B cell (primary cell): Measurements from ENCODE around the gene IFNAR2. TPM values are rescaled to one million over a fixed set of nuclear protein-coding genes. Genes with fewer than 3 reads are reported as not detected.

Experiments used
- ATAC-seq: fragments of 200-7000 bp; cut with Tn5 transposase; one replicate; pipeline ENCODE4 v1.10.0; 2021; ENCODE audit warnings: low read depth, mild to moderate bottlenecking, moderate number of reproducible peaks, moderate library complexity
- CTCF ChIA-PET: fragments of 350-600 bp; sonication (Branson Sonifier 250); formaldehyde crosslinking; loops from one replicate; lab custom pipeline; 2021; ENCODE audit warnings: antibody characterized with exemption, inconsistent platforms; lab: Charles Lee
- POLR2A ChIA-PET: fragments of 350-600 bp; sonication (Branson Sonifier 250); formaldehyde crosslinking; loops from one replicate; lab custom pipeline; 2021; ENCODE audit warnings: antibody characterized with exemption; lab: Charles Lee
- DNase-seq: peaks from one replicate; pipeline ENCODE4 v3.0.0; 2013
- H2AFZ ChIP-seq: 2 replicates; pipeline ENCODE4 v1.6.1; 2012; ENCODE audit warnings: mild to moderate bottlenecking, low read depth, low read length; ENCODE audit not compliant: insufficient read depth, poor library complexity, severe bottlenecking
- H3K27ac ChIP-seq, 2 donors: 1 replicate in 1 of 2; 2 replicates in 1 of 2; pipeline ENCODE4 v1.5.1; 2012 to 2013; ENCODE audit warnings: low read length in 2 of 2, mild to moderate bottlenecking in 2 of 2, moderate library complexity in 1 of 2
- H3K27me3 ChIP-seq, 4 experiments: fragments of 200-600 bp in 1 of 4; sonication (generic) in 1 of 4; replicated peaks in 1 of 4; 1 replicate in 2 of 4; 2 replicates in 2 of 4; pipeline versions ENCODE4 v1.6.1 to v1.7.0; 2013 to 2016; ENCODE audit warnings: low read length in 3 of 4, mild to moderate bottlenecking in 2 of 4, mixed read lengths in 1 of 4, moderate library complexity in 1 of 4; ENCODE audit not compliant: insufficient read depth in 4 of 4, control insufficient read depth in 3 of 4; ENCODE audit errors: control extremely low read depth in 1 of 4
- H3K36me3 ChIP-seq, 2 experiments: replicated peaks in 1 of 2; 1 replicate in 1 of 2; 2 replicates in 1 of 2; pipeline versions ENCODE4 v1.6.1 to v1.7.1; 2013; ENCODE audit warnings: low read length in 1 of 2; ENCODE audit not compliant: insufficient read depth in 2 of 2, control insufficient read depth in 1 of 2; ENCODE audit errors: control extremely low read depth in 1 of 2, extremely low read depth in 1 of 2
- H3K4me1 ChIP-seq, 2 donors: fragments of 200-600 bp in 1 of 2; sonication (generic) in 1 of 2; 1 replicate in 1 of 2; 2 replicates in 1 of 2; pipeline versions ENCODE4 v1.5.1 to v1.6.1; 2013 to 2017; ENCODE audit warnings: low read length in 2 of 2; ENCODE audit not compliant: control insufficient read depth in 2 of 2, insufficient read depth in 2 of 2
- H3K4me2 ChIP-seq: replicated peaks from 2 replicates; pipeline ENCODE3; 2012; ENCODE audit warnings: mild to moderate bottlenecking, low read depth, low read length; ENCODE audit not compliant: poor library complexity, severe bottlenecking
- H3K4me3 ChIP-seq, 5 experiments: fragments of 200-600 bp in 1 of 5; sonication (generic) in 1 of 5; 1 replicate in 3 of 5; 2 replicates in 2 of 5; pipeline versions ENCODE4 v1.5.1 to v1.7.0; 2011 to 2016; ENCODE audit warnings: low read length in 4 of 5, mild to moderate bottlenecking in 4 of 5, low read depth in 2 of 5, control low read depth in 1 of 5, moderate library complexity in 1 of 5; ENCODE audit not compliant: insufficient read depth in 1 of 5; ENCODE audit errors: control extremely low read depth in 1 of 5, extremely low read depth in 1 of 5
- H3K79me2 ChIP-seq: fragments of 200-600 bp; sonication (generic); one replicate; pipeline ENCODE4 v1.6.0; 2016; ENCODE audit warnings: low read length; ENCODE audit not compliant: control insufficient read depth, insufficient read depth
- H3K9ac ChIP-seq: fragments of 200-600 bp; sonication (generic); 2 replicates; pipeline ENCODE4 v1.6.1; 2017; ENCODE audit warnings: mild to moderate bottlenecking, low read length, moderate library complexity
- H3K9me3 ChIP-seq, 3 donors: one replicate each; pipeline versions ENCODE4 v1.6.1 to v1.7.1; 2013; ENCODE audit warnings: low read length in 2 of 3; ENCODE audit not compliant: control insufficient read depth in 2 of 3, insufficient read depth in 1 of 3; ENCODE audit errors: control extremely low read depth in 1 of 3
- H4K20me1 ChIP-seq: 2 replicates; pipeline ENCODE4 v1.6.0; 2012; ENCODE audit warnings: mild to moderate bottlenecking, low read length; ENCODE audit not compliant: insufficient read depth, control insufficient read depth, poor library complexity, severe bottlenecking
- H3K27ac Mint-ChIP-seq: one replicate; pipeline ENCODE4 v1.8.0; 2021; ENCODE audit warnings: mixed read lengths
- H3K27me3 Mint-ChIP-seq: one replicate; pipeline ENCODE4 v1.8.0; 2021; ENCODE audit warnings: mixed read lengths
- H3K4me1 Mint-ChIP-seq: one replicate; pipeline ENCODE4 v1.8.0; 2021; ENCODE audit warnings: mixed read lengths
- H3K4me3 Mint-ChIP-seq: one replicate; pipeline ENCODE4 v1.8.0; 2021; ENCODE audit warnings: mixed read lengths
- H3K9me3 Mint-ChIP-seq: one replicate; pipeline ENCODE4 v1.8.0; 2022; ENCODE audit warnings: mixed read lengths; ENCODE audit not compliant: insufficient read depth
- EZH2 ChIP-seq: IDR thresholded peaks from 2 replicates; pipeline ENCODE4 v1.6.1; 2012; ENCODE audit warnings: borderline replicate concordance, low read depth, mild to moderate bottlenecking, moderate library complexity, low read length; ENCODE audit not compliant: insufficient read depth, poor library complexity, severe bottlenecking
- WGBS: methylation state at CpG from one replicate; pipeline ENCODE4 v1.1.5; 2013; ENCODE audit warnings: missing lambda C conversion rate; ENCODE audit not compliant: insufficient coverage; 5-methylcytosine and 5-hydroxymethylcytosine counted together
- intact Hi-C: fragments of 100-400 bp; cut with micrococcal nuclease; formaldehyde crosslinking; loops from one replicate; pipeline ENCODE4 v1.10.0; 2022
- polyA minus RNA-seq: library from RNA; depleted of rRNA, polyadenylated mRNA; stranded (reverse); fragments of >200 nt; gene quantifications from 2 replicates; pipeline ENCODE4 v1.2.3, GENCODE V29; 2012
- polyA plus RNA-seq: library from polyadenylated mRNA; depleted of rRNA; stranded (reverse); fragments of >200 nt; gene quantifications from 2 replicates; pipeline ENCODE4 v1.2.3, GENCODE V29; 2012
- total RNA-seq, 2 donors: library from RNA; stranded (reverse); fragments of 120-200 nt in 1 of 2; gene quantifications; 1 replicate in 1 of 2; 2 replicates in 1 of 2; pipeline versions ENCODE4 v1.2.3 to v1.2.4, GENCODE V29; 2013 to 2022
- TF ChIP-seq, protein P1 (sequence below): fragments of 200-600 bp; IDR thresholded peaks from one replicate; pipeline ENCODE4 v1.8.0; 2022; ENCODE audit warnings: antibody characterized with exemption, mild to moderate bottlenecking

Gene IFNAR2
- 45.0 and 52.2 TPM in 2 replicates for total RNA-seq
- total RNA-seq (2013): 13.7 TPM
- 33.0 and 33.2 TPM in 2 replicates for polyA plus RNA-seq
- 6.6 and 15.3 TPM in 2 replicates for polyA minus RNA-seq

DNA sequence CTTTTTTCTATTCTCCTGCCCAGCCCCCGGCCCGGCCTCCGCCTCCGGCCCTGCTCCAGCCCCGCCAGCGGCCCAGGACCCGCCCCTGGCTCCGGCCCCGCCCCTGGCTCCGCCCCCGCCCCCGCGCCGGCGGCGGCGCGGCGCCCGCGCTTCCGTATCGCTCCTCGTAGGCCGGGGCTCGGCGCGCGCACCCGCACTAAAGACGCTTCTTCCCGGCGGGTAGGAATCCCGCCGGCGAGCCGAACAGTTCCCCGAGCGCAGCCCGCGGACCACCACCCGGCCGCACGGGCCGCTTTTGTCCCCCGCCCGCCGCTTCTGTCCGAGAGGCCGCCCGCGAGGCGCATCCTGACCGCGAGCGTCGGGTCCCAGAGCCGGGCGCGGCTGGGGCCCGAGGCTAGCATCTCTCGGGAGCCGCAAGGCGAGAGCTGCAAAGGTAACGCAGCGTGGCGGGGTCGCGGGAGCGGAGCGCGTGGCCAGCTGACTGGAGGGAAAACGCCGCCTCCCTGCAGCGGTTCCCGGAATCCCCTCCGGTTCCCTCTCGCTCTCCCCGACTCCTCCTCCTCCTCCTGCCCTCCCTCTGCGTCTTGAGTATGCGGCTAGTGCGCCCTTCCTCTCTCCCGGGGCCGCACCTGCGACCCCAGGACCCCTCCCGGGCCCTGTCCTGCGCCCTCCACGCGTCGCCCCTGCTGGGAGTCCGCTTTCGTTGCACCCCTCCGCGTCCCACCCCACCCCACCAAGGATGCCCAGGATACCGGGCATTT, at the start of gene IFNAR2:
TSS of gene IFNAR2 (plus strand) at position 155 of the 761 bp plus-strand sequence. CDS start 11,985 bp downstream, outside the sequence.
- Mint-ChIP-seq H3K4me3 (peak within 1 kb of the TSS; percentile 92), H3K27ac (peak within 1 kb of the TSS; percentile 89), H3K4me1 (peaks cover 43% of the 10 kb centered on the region), H3K27me3 (no peaks in the 10 kb centered on the region), H3K9me3 (no peaks in the 10 kb centered on the region)
- ChIA-PET CTCF (interaction anchor here (1.0 kb wide), 1 partner anchor 33 kb away, joined by 3 read pairs; no protein-coding TSS in a partner anchor), POLR2A (no interaction called here)
- Histone ChIP-seq H3K9ac (peak within 1 kb of the TSS; percentile 86), H3K4me3 (peak within 1 kb of the TSS; percentile 66 to 97 (median 93)), H3K4me2 (peak within 1 kb of the TSS; percentile 80), H3K36me3 (peaks cover 4 to 8% of the 10 kb centered on the region in 2 experiments), H3K27ac (peak within 1 kb of the TSS; percentile 54 to 84), H3K79me2 (peaks cover 66% of the 10 kb centered on the region), H3K4me1 (peaks cover 30 to 37% of the 10 kb centered on the region in 2 donors), H3K27me3 (no peaks in the 10 kb centered on the region), H3K9me3 (no peaks in the 10 kb centered on the region), H2AFZ (peak within 1 kb of the TSS; percentile 93), H4K20me1 (peaks cover 8% of the 10 kb centered on the region)
- peak; percentile 85 for DNase-seq
- TF ChIP-seq, protein P1, sequence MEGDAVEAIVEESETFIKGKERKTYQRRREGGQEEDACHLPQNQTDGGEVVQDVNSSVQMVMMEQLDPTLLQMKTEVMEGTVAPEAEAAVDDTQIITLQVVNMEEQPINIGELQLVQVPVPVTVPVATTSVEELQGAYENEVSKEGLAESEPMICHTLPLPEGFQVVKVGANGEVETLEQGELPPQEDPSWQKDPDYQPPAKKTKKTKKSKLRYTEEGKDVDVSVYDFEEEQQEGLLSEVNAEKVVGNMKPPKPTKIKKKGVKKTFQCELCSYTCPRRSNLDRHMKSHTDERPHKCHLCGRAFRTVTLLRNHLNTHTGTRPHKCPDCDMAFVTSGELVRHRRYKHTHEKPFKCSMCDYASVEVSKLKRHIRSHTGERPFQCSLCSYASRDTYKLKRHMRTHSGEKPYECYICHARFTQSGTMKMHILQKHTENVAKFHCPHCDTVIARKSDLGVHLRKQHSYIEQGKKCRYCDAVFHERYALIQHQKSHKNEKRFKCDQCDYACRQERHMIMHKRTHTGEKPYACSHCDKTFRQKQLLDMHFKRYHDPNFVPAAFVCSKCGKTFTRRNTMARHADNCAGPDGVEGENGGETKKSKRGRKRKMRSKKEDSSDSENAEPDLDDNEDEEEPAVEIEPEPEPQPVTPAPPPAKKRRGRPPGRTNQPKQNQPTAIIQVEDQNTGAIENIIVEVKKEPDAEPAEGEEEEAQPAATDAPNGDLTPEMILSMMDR: no peak
- TF ChIP-seq EZH2: no peak
- intact Hi-C loops: loop anchor here (1.0 to 5.0 kb wide), 3 partner anchors 30 to 312 kb away; partner anchors contain the start of genes GART, IL10RB and SON
- under 1% methylated on average over 95 of the region's 95 CpGs for WGBS
- ATAC-seq: peak; percentile 90

DNA sequence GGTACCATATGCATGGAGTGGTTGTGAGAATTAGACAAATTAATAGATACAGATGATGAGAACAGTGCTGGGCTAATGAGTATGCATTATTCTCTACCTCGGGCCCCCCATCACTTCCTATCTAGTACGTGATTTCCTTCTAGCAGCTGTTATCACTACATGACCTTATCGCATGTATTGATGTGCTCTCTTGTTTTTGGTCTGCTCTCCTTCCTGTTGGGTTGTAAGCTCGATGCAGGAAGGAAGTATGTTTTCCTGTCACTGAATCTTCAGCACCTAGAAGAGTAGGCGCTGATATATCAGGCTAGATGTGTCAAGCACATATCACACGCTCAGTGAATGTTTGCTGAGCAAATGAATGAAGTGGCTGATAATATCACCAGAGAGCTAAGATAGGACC, 43.9 kb upstream of the IFNAR2 start:
- Mint-ChIP-seq H3K27me3 (peaks cover 35% of the 10 kb centered on the region), H3K9me3 (no peaks in the 10 kb centered on the region), H3K4me1 (peaks cover 17% of the 10 kb centered on the region), H3K4me3 (no peak overlapping the region), H3K27ac (no peak overlapping the region)
- POLR2A ChIA-PET: no interaction called here
- Histone ChIP-seq H3K9me3 (peaks cover 0 to 5% (median 0%) of the 10 kb centered on the region in 3 donors), H3K4me3 (no peak overlapping the region), H3K79me2 (no peaks in the 10 kb centered on the region), H3K4me1 (peaks cover 6 to 14% of the 10 kb centered on the region in 2 donors), H2AFZ (no peak overlapping the region), H3K4me2 (no peak overlapping the region), H3K9ac (no peak overlapping the region), H3K27me3 (peaks cover 0 to 6% (median 5%) of the 10 kb centered on the region in 4 experiments), H4K20me1 (no peaks in the 10 kb centered on the region), H3K36me3 (no peaks in the 10 kb centered on the region), H3K27ac (no peak overlapping the region)
- DNase-seq: no peak
- ATAC-seq: no peak
- WGBS: 75% methylated on average over 3 of the region's 6 CpGs
- TF ChIP-seq, protein P1: no peak
- TF ChIP-seq EZH2: no peak
- CTCF ChIA-PET: interaction anchor here (1.2 to 3.2 kb wide), 3 partner anchors 11 to 259 kb away, joined by 3 to 18 read pairs (median 7); no protein-coding TSS in a partner anchor
- intact Hi-C loops: no loop called here
